WTC11 (cell line): Measurements from ENCODE around the gene FAM72A.
"Not testable (repeated sequence)": the region's sequence is repeated elsewhere in the genome, so short reads cannot be mapped to it uniquely, and the experiment has no call there.

Experiments
- ATF3 ChIP-seq: sonication (generic); formaldehyde crosslinking; conservative IDR thresholded peaks from 2 replicates; pipeline ENCODE4 v1.8.1; 2022; ENCODE audit warnings: mild to moderate bottlenecking, missing genetic modification reagents
- CTCF ChIP-seq: fragments of 200-600 bp; IDR thresholded peaks from 2 replicates; pipeline ENCODE4 v1.8.0; 2022; ENCODE audit warnings: antibody characterized with exemption
- E2F1 ChIP-seq: sonication (generic); formaldehyde crosslinking; IDR thresholded peaks from 2 replicates; pipeline ENCODE4 v1.8.0; 2022; ENCODE audit warnings: mild to moderate bottlenecking, missing genetic modification reagents
- MAX ChIP-seq: sonication (generic); formaldehyde crosslinking; IDR thresholded peaks from 2 replicates; pipeline ENCODE4 v1.8.0; 2022; ENCODE audit warnings: mild to moderate bottlenecking, missing genetic modification reagents
- MXD4 ChIP-seq: fragments of 250-450 bp; sonication (Bioruptor Pico); IDR thresholded peaks from 2 replicates; pipeline ENCODE4 v1.8.0; 2021; ENCODE audit warnings: mild to moderate bottlenecking, moderate library complexity, borderline replicate concordance
- NR1H2 ChIP-seq: sonication (generic); formaldehyde crosslinking; IDR thresholded peaks from 2 replicates; pipeline ENCODE4 v1.9.0; 2021; ENCODE audit warnings: mild to moderate bottlenecking, moderate library complexity, missing genetic modification reagents
- TEAD1 ChIP-seq: sonication (generic); formaldehyde crosslinking; IDR thresholded peaks from 2 replicates; pipeline ENCODE4 v1.8.0; 2022; ENCODE audit warnings: mild to moderate bottlenecking, missing genetic modification reagents
- ZNF423 ChIP-seq: fragments of 250-450 bp; sonication (Bioruptor Pico); IDR thresholded peaks from 2 replicates; pipeline ENCODE4 v2.1.2; 2022; ENCODE audit warnings: mild to moderate bottlenecking, moderate library complexity

GRCh38 chr1:206245479-206245878 is 42.8 kb upstream of the FAM72A start:
- TF ChIP-seq ATF3 (CRISPR knock-in tag); NR1H2 (CRISPR knock-in tag); TEAD1 (CRISPR knock-in tag); CTCF; MAX (CRISPR knock-in tag); MXD4 (CRISPR knock-in tag); E2F1 (CRISPR knock-in tag); ZNF423 (CRISPR knock-in tag): not testable (repeated sequence)
